ENCODE measurements around the gene LRRIQ1.

The LRRIQ1 gene

GRCh38 chr12:85280165-85280983, 244.2 kb downstream of the LRRIQ1 start, which contains the start of gene ALX1:
Gene ALX1, plus strand, starts transcription at chr12:85280220. Its CDS starts 42 bp downstream, at chr12:85280262.
- DNase-seq (ENCODE audit: low read depth in 2 of 2): no peak

GRCh38 chr12:85280984-85281630, 245.0 kb downstream of the LRRIQ1 start:
- no peak for DNase-seq (ENCODE audit: low read depth in 2 of 2)

GRCh38 chr12:85281636-85282312, 245.6 kb downstream of the LRRIQ1 start:
- no peak for DNase-seq (ENCODE audit: low read depth in 2 of 2)

- DNase-seq (ENCODE audit: low read depth in 2 of 2): no peak
Measured at GRCh38 chr12:85283560-85283959, 247.4 kb downstream of the LRRIQ1 start.
